ENCODE results near the gene SCFD1.

The SCFD1 gene

GRCh38 chr14:30725763-30726162, 103.6 kb downstream of the SCFD1 start:
- H3K4me1 ChIP-seq (ENCODE audit: insufficient read depth, low read length): no peaks in the 10 kb centered on the region
- H3K4me3 ChIP-seq (ENCODE audit: low read length): no peak overlapping the region
- no peaks in the 10 kb centered on the region for H3K27me3 ChIP-seq (ENCODE audit: insufficient read depth, low read length)
- peaks cover 54% of the 10 kb centered on the region for H3K36me3 ChIP-seq (ENCODE audit: insufficient read depth, low read length)
- peaks cover 9% of the 10 kb centered on the region; the same call in 1 of the 2 replicates for H3K9me3 ChIP-seq (ENCODE audit: insufficient read depth, low read depth, low read length)
- no peak overlapping the region for H3K9ac ChIP-seq (ENCODE audit: low read depth, low read length)
- H3K27ac ChIP-seq (ENCODE audit: low read depth, low read length): no peak overlapping the region
- 96% methylated on average over 5 of the region's 5 CpGs for WGBS

DNA sequence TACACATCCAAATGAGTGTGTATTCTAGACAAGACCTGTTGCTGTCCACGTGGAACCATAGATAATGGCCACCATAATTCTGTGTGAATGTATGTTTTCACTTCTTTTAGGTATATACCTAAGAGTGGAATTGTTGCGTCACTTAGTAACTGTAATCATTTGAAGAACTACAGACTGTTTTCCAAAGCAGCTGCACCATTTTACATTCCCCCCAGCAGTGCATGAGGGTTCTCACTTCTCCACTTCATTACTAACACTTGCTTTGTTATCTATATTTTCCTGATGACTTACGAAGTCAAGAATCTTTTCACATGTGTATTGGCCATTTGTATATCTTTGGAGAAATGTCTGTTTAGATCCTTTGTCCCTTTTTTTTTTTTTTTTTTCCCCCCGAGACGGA, 106.4 kb downstream of the SCFD1 start:
- Histone ChIP-seq H3K27me3 (ENCODE audit: insufficient read depth, low read length) (no peaks in the 10 kb centered on the region), H3K9me3 (ENCODE audit: insufficient read depth, low read depth, low read length) (peaks cover 9% of the 10 kb centered on the region; the same call in 1 of the 2 replicates), H3K4me1 (ENCODE audit: insufficient read depth, low read length) (no peaks in the 10 kb centered on the region), H3K9ac (ENCODE audit: low read depth, low read length) (no peak overlapping the region), H3K36me3 (ENCODE audit: insufficient read depth, low read length) (peaks cover 38% of the 10 kb centered on the region), H3K4me3 (ENCODE audit: low read length) (no peak overlapping the region), H3K27ac (ENCODE audit: low read depth, low read length) (no peak overlapping the region)
- 91% methylated on average over 5 of the region's 5 CpGs for WGBS

GRCh38 chr14:30737916-30738315, 115.8 kb downstream of the SCFD1 start:
- Histone ChIP-seq H3K27me3 (ENCODE audit: insufficient read depth, low read length) (no peaks in the 10 kb centered on the region), H3K4me1 (ENCODE audit: insufficient read depth, low read length) (no peaks in the 10 kb centered on the region), H3K36me3 (ENCODE audit: insufficient read depth, low read length) (peaks cover 34% of the 10 kb centered on the region), H3K9ac (ENCODE audit: low read depth, low read length) (no peak overlapping the region), H3K9me3 (ENCODE audit: insufficient read depth, low read depth, low read length) (no peaks in the 10 kb centered on the region), H3K27ac (ENCODE audit: low read depth, low read length) (no peak overlapping the region), H3K4me3 (ENCODE audit: low read length) (no peak overlapping the region)
- WGBS: 88% methylated on average over 2 of the region's 3 CpGs

DNA sequence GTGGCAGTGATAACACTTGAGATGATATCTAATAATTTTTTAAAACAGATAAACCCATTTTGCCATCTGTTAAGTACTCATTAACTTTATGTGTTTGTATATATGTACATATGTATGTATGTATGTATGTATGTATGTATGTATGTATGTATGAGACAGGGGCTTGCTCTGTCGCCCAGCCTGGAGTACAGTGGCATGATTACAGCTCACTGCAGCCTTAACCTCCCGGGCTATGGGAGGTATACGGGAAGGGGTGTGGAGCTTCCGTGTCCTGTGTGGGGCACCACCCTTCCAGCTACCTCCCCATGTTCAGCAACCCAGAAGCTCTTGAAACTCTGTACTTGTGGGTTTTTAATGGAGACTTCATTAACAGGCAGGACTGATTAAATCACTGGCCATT, 116.9 kb downstream of the SCFD1 start:
- H3K4me1 ChIP-seq (ENCODE audit: insufficient read depth, low read length): no peaks in the 10 kb centered on the region
- H3K27ac ChIP-seq (ENCODE audit: low read depth, low read length): no peak overlapping the region
- no peaks in the 10 kb centered on the region for H3K9me3 ChIP-seq (ENCODE audit: insufficient read depth, low read depth, low read length)
- 92% methylated on average over 2 of the region's 4 CpGs for WGBS
- no peak overlapping the region for H3K9ac ChIP-seq (ENCODE audit: low read depth, low read length)
- H3K27me3 ChIP-seq (ENCODE audit: insufficient read depth, low read length): no peaks in the 10 kb centered on the region
- H3K36me3 ChIP-seq (ENCODE audit: insufficient read depth, low read length): peaks cover 29% of the 10 kb centered on the region
- no peak overlapping the region for H3K4me3 ChIP-seq (ENCODE audit: low read length)

DNA sequence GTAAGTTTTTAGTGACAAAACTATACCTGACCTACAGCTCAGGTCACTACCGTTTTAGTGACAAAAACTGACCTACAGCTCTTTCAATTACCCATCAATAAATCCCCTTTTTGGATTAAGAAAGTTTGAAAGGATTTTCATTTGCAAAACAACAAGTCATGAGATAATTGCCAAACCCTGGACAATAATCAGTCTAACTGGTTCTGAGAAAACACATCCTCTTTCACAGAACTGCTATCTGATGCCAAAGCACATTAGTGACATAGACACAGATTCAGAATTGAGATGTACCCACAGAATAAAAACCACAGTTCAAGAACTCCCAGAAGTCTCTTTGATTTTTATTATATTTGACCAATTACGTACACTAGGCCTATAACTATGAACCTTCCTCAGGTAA, 126.2 kb downstream of the SCFD1 start:
- Histone ChIP-seq H3K4me1 (ENCODE audit: insufficient read depth, low read length) (no peaks in the 10 kb centered on the region), H3K27ac (ENCODE audit: low read depth, low read length) (no peak overlapping the region), H3K4me3 (ENCODE audit: low read length) (no peak overlapping the region), H3K36me3 (ENCODE audit: insufficient read depth, low read length) (no peaks in the 10 kb centered on the region), H3K27me3 (ENCODE audit: insufficient read depth, low read length) (no peaks in the 10 kb centered on the region), H3K9ac (ENCODE audit: low read depth, low read length) (no peak overlapping the region), H3K9me3 (ENCODE audit: insufficient read depth, low read depth, low read length) (no peaks in the 10 kb centered on the region)
- 75% methylated on average over 1 of the region's 2 CpGs for WGBS

- WGBS: 90% methylated on average over 11 of the region's 11 CpGs
- H3K9ac ChIP-seq (ENCODE audit: low read depth, low read length): no peak overlapping the region
- H3K27me3 ChIP-seq (ENCODE audit: insufficient read depth, low read length): no peaks in the 10 kb centered on the region
- no peak overlapping the region for H3K4me3 ChIP-seq (ENCODE audit: low read length)
- H3K9me3 ChIP-seq (ENCODE audit: insufficient read depth, low read depth, low read length): no peaks in the 10 kb centered on the region
- H3K27ac ChIP-seq (ENCODE audit: low read depth, low read length): no peak overlapping the region
- no peaks in the 10 kb centered on the region for H3K4me1 ChIP-seq (ENCODE audit: insufficient read depth, low read length)
- H3K36me3 ChIP-seq (ENCODE audit: insufficient read depth, low read length): no peaks in the 10 kb centered on the region
Measured at GRCh38 chr14:30751646-30752416, 129.7 kb downstream of the SCFD1 start.

DNA sequence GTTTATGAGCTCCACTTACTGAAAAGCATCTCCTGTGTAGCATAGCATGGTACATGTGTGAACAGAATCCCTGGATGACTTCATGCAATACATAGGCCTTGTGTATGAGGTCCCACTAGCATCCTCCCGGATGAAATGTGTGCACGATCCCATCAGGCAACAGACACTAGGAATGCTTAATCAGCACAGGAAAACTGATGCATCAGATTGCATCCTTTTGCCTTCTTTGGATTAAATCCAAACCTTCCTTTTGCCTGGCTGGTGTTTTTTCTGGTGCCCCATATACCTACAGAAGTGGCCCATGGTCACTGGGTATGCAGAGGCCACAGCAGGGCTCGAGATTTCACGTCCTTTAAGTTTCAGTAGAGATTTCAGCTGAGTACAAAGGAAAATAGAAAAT, 131.3 kb downstream of the SCFD1 start:
- no peaks in the 10 kb centered on the region for H3K27me3 ChIP-seq (ENCODE audit: insufficient read depth, low read length)

DNA sequence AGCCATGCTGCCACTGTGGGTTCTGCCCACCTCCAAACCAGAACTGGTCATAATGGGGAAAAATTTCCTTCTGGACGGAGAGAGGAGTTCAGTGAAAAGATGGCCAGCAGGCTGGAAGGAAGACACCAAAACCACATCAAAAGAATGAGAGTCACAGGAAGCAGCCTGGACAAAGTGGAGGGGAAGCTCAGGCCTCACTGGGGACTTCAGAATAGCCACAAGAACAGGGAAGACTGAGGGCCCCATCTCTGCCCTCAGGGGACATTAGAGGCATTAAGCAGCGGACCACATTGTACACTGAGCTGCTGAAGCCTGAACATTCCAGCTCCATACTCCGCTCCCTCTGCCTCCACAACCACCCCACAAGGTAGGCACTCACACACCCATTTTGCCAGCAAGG, 132.7 kb downstream of the SCFD1 start:
- Histone ChIP-seq H3K4me3 (ENCODE audit: low read length) (no peak overlapping the region), H3K27me3 (ENCODE audit: insufficient read depth, low read length) (no peaks in the 10 kb centered on the region), H3K9ac (ENCODE audit: low read depth, low read length) (no peak overlapping the region), H3K36me3 (ENCODE audit: insufficient read depth, low read length) (no peaks in the 10 kb centered on the region), H3K9me3 (ENCODE audit: insufficient read depth, low read depth, low read length) (no peaks in the 10 kb centered on the region), H3K4me1 (ENCODE audit: insufficient read depth, low read length) (no peaks in the 10 kb centered on the region), H3K27ac (ENCODE audit: low read depth, low read length) (no peak overlapping the region)
- 91% methylated on average over 3 of the region's 3 CpGs for WGBS

More for the DNA sequence above, 131.3 kb downstream of the SCFD1 start:
- no peaks in the 10 kb centered on the region for H3K4me1 ChIP-seq (ENCODE audit: insufficient read depth, low read length)
- WGBS: 90% methylated on average over 4 of the region's 4 CpGs
- H3K4me3 ChIP-seq (ENCODE audit: low read length): no peak overlapping the region
- no peaks in the 10 kb centered on the region for H3K36me3 ChIP-seq (ENCODE audit: insufficient read depth, low read length)
- no peaks in the 10 kb centered on the region for H3K9me3 ChIP-seq (ENCODE audit: insufficient read depth, low read depth, low read length)
- H3K9ac ChIP-seq (ENCODE audit: low read depth, low read length): no peak overlapping the region
- H3K27ac ChIP-seq (ENCODE audit: low read depth, low read length): no peak overlapping the region

GRCh38 chr14:30756594-30756993, 134.5 kb downstream of the SCFD1 start:
- no peak overlapping the region for H3K27ac ChIP-seq (ENCODE audit: low read depth, low read length)
- H3K36me3 ChIP-seq (ENCODE audit: insufficient read depth, low read length): no peaks in the 10 kb centered on the region
- H3K27me3 ChIP-seq (ENCODE audit: insufficient read depth, low read length): no peaks in the 10 kb centered on the region
- H3K9ac ChIP-seq (ENCODE audit: low read depth, low read length): no peak overlapping the region
- 90% methylated on average over 2 of the region's 2 CpGs for WGBS
- H3K4me3 ChIP-seq (ENCODE audit: low read length): no peak overlapping the region
- no peaks in the 10 kb centered on the region for H3K4me1 ChIP-seq (ENCODE audit: insufficient read depth, low read length)
- 0 out of 2 replicates have a peak, but pooled peaks cover under 1% of the 10 kb centered on the region for H3K9me3 ChIP-seq (ENCODE audit: insufficient read depth, low read depth, low read length)

- H3K27ac ChIP-seq (ENCODE audit: low read depth, low read length): no peak overlapping the region
- H3K36me3 ChIP-seq (ENCODE audit: insufficient read depth, low read length): no peaks in the 10 kb centered on the region
- WGBS: 100% methylated on average over 1 of the region's 3 CpGs
- 0 out of 2 replicates have a peak, but pooled peaks cover 3% of the 10 kb centered on the region for H3K9me3 ChIP-seq (ENCODE audit: insufficient read depth, low read depth, low read length)
- no peaks in the 10 kb centered on the region for H3K27me3 ChIP-seq (ENCODE audit: insufficient read depth, low read length)
- no peak overlapping the region for H3K9ac ChIP-seq (ENCODE audit: low read depth, low read length)
- H3K4me3 ChIP-seq (ENCODE audit: low read length): no peak overlapping the region
- H3K4me1 ChIP-seq (ENCODE audit: insufficient read depth, low read length): no peaks in the 10 kb centered on the region
Measured at GRCh38 chr14:30757082-30757481, 135.0 kb downstream of the SCFD1 start.

GRCh38 chr14:30759172-30760125, 137.3 kb downstream of the SCFD1 start:
- H3K27me3 ChIP-seq (ENCODE audit: insufficient read depth, low read length): no peaks in the 10 kb centered on the region
- no peak overlapping the region for H3K27ac ChIP-seq (ENCODE audit: low read depth, low read length)
- no peaks in the 10 kb centered on the region for H3K4me1 ChIP-seq (ENCODE audit: insufficient read depth, low read length)
- no peaks in the 10 kb centered on the region for H3K36me3 ChIP-seq (ENCODE audit: insufficient read depth, low read length)
- no peak overlapping the region for H3K9ac ChIP-seq (ENCODE audit: low read depth, low read length)
- peaks cover 25% of the 10 kb centered on the region for H3K9me3 ChIP-seq (ENCODE audit: insufficient read depth, low read depth, low read length)
- WGBS: 91% methylated on average over 7 of the region's 7 CpGs
- H3K4me3 ChIP-seq (ENCODE audit: low read length): no peak overlapping the region
